Activated CD8-positive, alpha-beta T cell treated with anti-CD3 and anti-CD28 coated beads, Interleukin-2, amount 10 ng/mL, durations not matched to agents 7 days and 5 days (primary cell): Measurements from ENCODE around the gene GPC1. TPM values are rescaled to one million over a fixed set of nuclear protein-coding genes. Genes with fewer than 3 reads are reported as not detected.

Experiments used
- ATAC-seq: fragments of 150-1000 bp; cut with Tn5 transposase; one replicate; pipeline ENCODE4 v1.10.0; 2021; ENCODE audit warnings: moderate library complexity
- CTCF ChIA-PET: fragments of 350-600 bp; sonication (Branson Sonifier 250); formaldehyde crosslinking; loops from one replicate; lab custom pipeline; 2021; ENCODE audit warnings: antibody characterized with exemption; lab: Charles Lee
- POLR2A ChIA-PET: fragments of 350-600 bp; sonication (Branson Sonifier 250); formaldehyde crosslinking; loops from one replicate; lab custom pipeline; 2021; ENCODE audit warnings: antibody characterized with exemption; lab: Charles Lee
- DNase-seq: peaks from one replicate; pipeline ENCODE4 v3.0.0-alpha.2; 2020
- H3K27ac Mint-ChIP-seq: one replicate; pipeline ENCODE4 v1.8.0; 2021; ENCODE audit warnings: mild to moderate bottlenecking, mixed read lengths
- H3K27me3 Mint-ChIP-seq: one replicate; pipeline ENCODE4 v1.8.0; 2021; ENCODE audit warnings: low read depth, mixed read lengths
- H3K36me3 Mint-ChIP-seq: one replicate; pipeline ENCODE4 v1.8.0; 2021; ENCODE audit warnings: low read depth, mixed read lengths
- H3K4me1 Mint-ChIP-seq: one replicate; pipeline ENCODE4 v1.8.0; 2021; ENCODE audit warnings: low read depth, mixed read lengths
- H3K4me3 Mint-ChIP-seq: one replicate; pipeline ENCODE4 v1.8.0; 2021; ENCODE audit warnings: mild to moderate bottlenecking, mixed read lengths
- H3K9me3 Mint-ChIP-seq: one replicate; pipeline ENCODE4 v1.8.0; 2022; ENCODE audit warnings: mixed read lengths; ENCODE audit not compliant: insufficient read depth
- total RNA-seq, 2 experiments: library from RNA; stranded (reverse); gene quantifications; one replicate each; pipeline ENCODE4 v1.2.3, GENCODE V29; 2021

The GPC1 gene
- total RNA-seq, 2 experiments from 2014 or later, result 4.4 to 5.7 TPM

- CTCF ChIA-PET, result no interaction called here
These were observed 34.9 kb upstream of the GPC1 start for GRCh38 chr2:240400371-240401161.

GRCh38 chr2:240401308-240401707 lies 34.2 kb upstream of the GPC1 start:
- ChIA-PET CTCF (no interaction called here), POLR2A (no interaction called here)
- Mint-ChIP-seq H3K27me3 (no peaks in the 10 kb centered on the region), H3K27ac (no peak overlapping the region), H3K36me3 (no peaks in the 10 kb centered on the region), H3K4me1 (peaks cover 12% of the 10 kb centered on the region), H3K4me3 (no peak overlapping the region), H3K9me3 (no peaks in the 10 kb centered on the region)
- ATAC-seq (no peak), DNase-seq (no peak)

More at GRCh38 chr2:240400371-240401161, 34.9 kb upstream of the GPC1 start:
- no peaks in the 10 kb centered on the region for H3K36me3 Mint-ChIP-seq
- POLR2A ChIA-PET, result no interaction called here
- H3K4me3 Mint-ChIP-seq, result no peak overlapping the region
- no peaks in the 10 kb centered on the region for H3K27me3 Mint-ChIP-seq
- no peaks in the 10 kb centered on the region for H3K9me3 Mint-ChIP-seq
- ATAC-seq (no peak), DNase-seq (no peak)
- no peak overlapping the region for H3K27ac Mint-ChIP-seq
- H3K4me1 Mint-ChIP-seq, result peaks cover 12% of the 10 kb centered on the region

GRCh38 chr2:240401781-240402551 lies 33.5 kb upstream of the GPC1 start:
- ChIA-PET CTCF (no interaction called here), POLR2A (no interaction called here)
- Mint-ChIP-seq H3K36me3 (no peaks in the 10 kb centered on the region), H3K27me3 (peaks cover under 1% of the 10 kb centered on the region), H3K9me3 (no peaks in the 10 kb centered on the region), H3K27ac (no peak overlapping the region), H3K4me1 (peaks cover 12% of the 10 kb centered on the region), H3K4me3 (no peak overlapping the region)
- ATAC-seq, result no peak
- DNase-seq, result no peak

GRCh38 chr2:240402566-240403272 lies 32.7 kb upstream of the GPC1 start:
- Mint-ChIP-seq H3K4me3 (no peak overlapping the region), H3K9me3 (no peaks in the 10 kb centered on the region)
- no peak for ATAC-seq

GRCh38 chr2:240403396-240404104 lies 31.9 kb upstream of the GPC1 start:
- Mint-ChIP-seq H3K27me3 (peaks cover 4% of the 10 kb centered on the region), H3K9me3 (no peaks in the 10 kb centered on the region), H3K27ac (no peak overlapping the region), H3K4me1 (peaks cover 12% of the 10 kb centered on the region), H3K36me3 (no peaks in the 10 kb centered on the region), H3K4me3 (no peak overlapping the region)
- POLR2A ChIA-PET, result interaction anchor here (0.8 kb wide), 1 partner anchor 10 kb away, joined by 3 read pairs; no protein-coding TSS in a partner anchor
- ATAC-seq (no peak), DNase-seq (no peak)
- CTCF ChIA-PET, result no interaction called here

More at GRCh38 chr2:240402566-240403272, 32.7 kb upstream of the GPC1 start:
- Mint-ChIP-seq H3K36me3 (no peaks in the 10 kb centered on the region), H3K27ac (no peak overlapping the region), H3K4me1 (peaks cover 12% of the 10 kb centered on the region), H3K27me3 (peaks cover 4% of the 10 kb centered on the region)
- CTCF ChIA-PET, result no interaction called here
- no peak for DNase-seq
- POLR2A ChIA-PET, result no interaction called here

GRCh38 chr2:240404174-240404852 lies 31.1 kb upstream of the GPC1 start:
- POLR2A ChIA-PET, result interaction anchor here (0.8 kb wide), 1 partner anchor 10 kb away, joined by 3 read pairs; no protein-coding TSS in a partner anchor

GRCh38 chr2:240405133-240405532 lies 30.3 kb upstream of the GPC1 start:
- no peaks in the 10 kb centered on the region for H3K36me3 Mint-ChIP-seq
- ATAC-seq, result no peak
- H3K4me3 Mint-ChIP-seq, result no peak overlapping the region
- peaks cover 12% of the 10 kb centered on the region for H3K4me1 Mint-ChIP-seq
- no peak for DNase-seq
- H3K27ac Mint-ChIP-seq, result no peak overlapping the region
- H3K27me3 Mint-ChIP-seq, result peaks cover 9% of the 10 kb centered on the region
- no peaks in the 10 kb centered on the region for H3K9me3 Mint-ChIP-seq
- ChIA-PET CTCF (no interaction called here), POLR2A (no interaction called here)

More at GRCh38 chr2:240404174-240404852, 31.1 kb upstream of the GPC1 start:
- peaks cover 12% of the 10 kb centered on the region for H3K4me1 Mint-ChIP-seq
- no peak overlapping the region for H3K27ac Mint-ChIP-seq
- H3K9me3 Mint-ChIP-seq, result no peaks in the 10 kb centered on the region
- no peak for DNase-seq
- H3K36me3 Mint-ChIP-seq, result no peaks in the 10 kb centered on the region
- no peak overlapping the region for H3K4me3 Mint-ChIP-seq
- ATAC-seq, result no peak
- peaks cover 8% of the 10 kb centered on the region for H3K27me3 Mint-ChIP-seq
- CTCF ChIA-PET, result no interaction called here

GRCh38 chr2:240405684-240406313 lies 29.7 kb upstream of the GPC1 start:
- Mint-ChIP-seq H3K27me3 (peaks cover 9% of the 10 kb centered on the region), H3K36me3 (no peaks in the 10 kb centered on the region), H3K4me3 (no peak overlapping the region), H3K4me1 (peaks cover 12% of the 10 kb centered on the region), H3K27ac (no peak overlapping the region), H3K9me3 (no peaks in the 10 kb centered on the region)
- CTCF ChIA-PET, result no interaction called here
- POLR2A ChIA-PET, result no interaction called here
- DNase-seq (no peak), ATAC-seq (no peak)

- no peak for DNase-seq
- CTCF ChIA-PET, result no interaction called here
- POLR2A ChIA-PET, result no interaction called here
These were observed 28.4 kb upstream of the GPC1 start for GRCh38 chr2:240407090-240407489.

GRCh38 chr2:240410004-240410403 lies 25.5 kb upstream of the GPC1 start:
- DNase-seq (no peak), ATAC-seq (no peak)
- H3K9me3 Mint-ChIP-seq, result no peaks in the 10 kb centered on the region
- ChIA-PET CTCF (no interaction called here), POLR2A (no interaction called here)
- no peak overlapping the region for H3K27ac Mint-ChIP-seq
- no peaks in the 10 kb centered on the region for H3K4me1 Mint-ChIP-seq
- H3K36me3 Mint-ChIP-seq, result no peaks in the 10 kb centered on the region
- H3K27me3 Mint-ChIP-seq, result peaks cover 11% of the 10 kb centered on the region
- H3K4me3 Mint-ChIP-seq, result no peak overlapping the region

More at GRCh38 chr2:240407090-240407489, 28.4 kb upstream of the GPC1 start:
- Mint-ChIP-seq H3K9me3 (no peaks in the 10 kb centered on the region), H3K27me3 (peaks cover 9% of the 10 kb centered on the region), H3K27ac (no peak overlapping the region), H3K36me3 (no peaks in the 10 kb centered on the region), H3K4me3 (no peak overlapping the region), H3K4me1 (peaks cover 12% of the 10 kb centered on the region)
- ATAC-seq, result no peak
